Body of pancreas (tissue), 4 donors: ENCODE results near the gene OR6C68. TPM values are rescaled to one million over a fixed set of nuclear protein-coding genes. Genes with fewer than 3 reads are reported as not detected.
A peak's percentile ranks its signal among the peaks of the same experiment; 100 is the strongest.
"Not testable (repeated sequence)": the region's sequence is repeated elsewhere in the genome, so short reads cannot be mapped to it uniquely, and the experiment has no call there.

ENCODE experiments used
- ATAC-seq: fragments of 150-250 bp; one replicate; pipeline ENCODE4 v1.9.1; 2016
- DNase-seq, 4 donors: peaks; one replicate each; pipeline ENCODE4 v3.0.0-alpha.2; 2019
- H3K27ac ChIP-seq, 4 donors: fragments of 200-600 bp; sonication (generic); 1 replicate in 3 of 4; 2 replicates in 1 of 4; pipeline versions ENCODE4 v1.5.1 to v1.6.1; 2016 to 2019; ENCODE audit warnings: mild to moderate bottlenecking in 1 of 4, mixed read lengths in 1 of 4, moderate library complexity in 1 of 4
- H3K27me3 ChIP-seq, 2 donors: fragments of 200-600 bp; sonication (generic); one replicate each; pipeline ENCODE4 v1.6.0; 2016; ENCODE audit warnings: mild to moderate bottlenecking in 1 of 2
- H3K36me3 ChIP-seq, 2 donors: fragments of 200-600 bp; sonication (generic); replicated peaks in 1 of 2; 2 replicates each; pipeline ENCODE4 v1.5.1; 2016; ENCODE audit warnings: low read depth in 2 of 2; ENCODE audit not compliant: insufficient read depth in 1 of 2
- H3K4me1 ChIP-seq: fragments of 200-600 bp; sonication (generic); one replicate; pipeline ENCODE4 v1.6.0; 2016
- H3K4me3 ChIP-seq, 2 donors: fragments of 200-600 bp; sonication (generic); 1 replicate in 1 of 2; 2 replicates in 1 of 2; pipeline ENCODE4 v1.5.1; 2016 to 2019
- H3K9me3 ChIP-seq, 3 donors: fragments of 200-600 bp; sonication (generic); 1 replicate in 2 of 3; 2 replicates in 1 of 3; pipeline ENCODE4 v1.5.1; 2016
- POLR2A ChIP-seq, 3 donors: fragments of 450-650 bp; IDR thresholded peaks; one replicate each; pipeline ENCODE4 v1.6.1; 2016; ENCODE audit warnings: antibody characterized with exemption in 3 of 3, mild to moderate bottlenecking in 2 of 3
- WGBS, 2 donors: methylation state at CpG; one replicate each; pipeline ENCODE4 v1.1.5; 2017; 5-methylcytosine and 5-hydroxymethylcytosine counted together
- intact Hi-C: fragments of 100-400 bp; cut with DNase I; formaldehyde crosslinking; loops from one replicate; pipeline ENCODE4 v1.15.1; 2023
- total RNA-seq, 2 donors: library from RNA; depleted of rRNA; stranded (reverse); fragments of >200 nt; gene quantifications; one replicate each; pipeline ENCODE4 v1.1.0, GENCODE V29; 2016
- TF ChIP-seq, protein P1 (sequence below), 7 experiments: fragments of 450-650 bp in 4 of 7; fragments of 200-600 bp in 3 of 7; sonication (generic) in 3 of 7; IDR thresholded peaks; one replicate each; pipeline ENCODE4 v1.5.1; 2016 to 2019; ENCODE audit warnings: antibody characterized with exemption in 7 of 7

Gene OR6C68
- total RNA-seq, result not detected

DNA sequence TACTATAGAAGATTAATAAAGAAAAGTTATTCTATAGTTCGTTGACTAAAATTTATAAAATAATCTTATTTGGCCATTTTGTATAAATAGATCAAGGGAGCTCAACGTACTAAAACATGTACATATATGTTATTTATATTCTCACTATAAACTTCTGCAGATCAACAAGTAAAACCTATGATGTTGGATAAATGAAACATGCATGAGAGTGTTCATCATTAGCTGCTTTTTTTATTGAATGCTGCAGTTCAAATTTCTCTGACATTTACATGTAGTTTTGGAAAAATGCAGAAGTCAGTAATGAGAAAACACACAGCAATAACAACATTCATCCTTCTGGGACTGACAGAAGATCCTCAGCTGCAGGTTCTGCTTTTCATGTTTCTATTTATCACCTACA lies at the start of gene OR6C68:
Gene OR6C68 (plus strand): TSS at position 301 of the 400 bp plus-strand sequence. CDS start 0 bp downstream, at position 301.
- no peak for ATAC-seq
- Histone ChIP-seq H3K9me3 (no peaks in the 10 kb centered on the region), H3K27ac (no peak within 1 kb of the TSS), H3K4me3 (no peak within 1 kb of the TSS), H3K27me3 (no peaks in the 10 kb centered on the region), H3K36me3 (no peaks in the 10 kb centered on the region), H3K4me1 (no peaks in the 10 kb centered on the region)
- intact Hi-C loops, result no loop called here
- TF ChIP-seq, protein P1, sequence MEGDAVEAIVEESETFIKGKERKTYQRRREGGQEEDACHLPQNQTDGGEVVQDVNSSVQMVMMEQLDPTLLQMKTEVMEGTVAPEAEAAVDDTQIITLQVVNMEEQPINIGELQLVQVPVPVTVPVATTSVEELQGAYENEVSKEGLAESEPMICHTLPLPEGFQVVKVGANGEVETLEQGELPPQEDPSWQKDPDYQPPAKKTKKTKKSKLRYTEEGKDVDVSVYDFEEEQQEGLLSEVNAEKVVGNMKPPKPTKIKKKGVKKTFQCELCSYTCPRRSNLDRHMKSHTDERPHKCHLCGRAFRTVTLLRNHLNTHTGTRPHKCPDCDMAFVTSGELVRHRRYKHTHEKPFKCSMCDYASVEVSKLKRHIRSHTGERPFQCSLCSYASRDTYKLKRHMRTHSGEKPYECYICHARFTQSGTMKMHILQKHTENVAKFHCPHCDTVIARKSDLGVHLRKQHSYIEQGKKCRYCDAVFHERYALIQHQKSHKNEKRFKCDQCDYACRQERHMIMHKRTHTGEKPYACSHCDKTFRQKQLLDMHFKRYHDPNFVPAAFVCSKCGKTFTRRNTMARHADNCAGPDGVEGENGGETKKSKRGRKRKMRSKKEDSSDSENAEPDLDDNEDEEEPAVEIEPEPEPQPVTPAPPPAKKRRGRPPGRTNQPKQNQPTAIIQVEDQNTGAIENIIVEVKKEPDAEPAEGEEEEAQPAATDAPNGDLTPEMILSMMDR (IDR thresholded peaks at IDR 0.05), result no peak
- no peak for TF ChIP-seq POLR2A (IDR thresholded peaks at IDR 0.05)
- DNase-seq, result no peak
- WGBS, 2 donors, result 72 to 74% methylated on average over 2 of the region's 2 CpGs

DNA sequence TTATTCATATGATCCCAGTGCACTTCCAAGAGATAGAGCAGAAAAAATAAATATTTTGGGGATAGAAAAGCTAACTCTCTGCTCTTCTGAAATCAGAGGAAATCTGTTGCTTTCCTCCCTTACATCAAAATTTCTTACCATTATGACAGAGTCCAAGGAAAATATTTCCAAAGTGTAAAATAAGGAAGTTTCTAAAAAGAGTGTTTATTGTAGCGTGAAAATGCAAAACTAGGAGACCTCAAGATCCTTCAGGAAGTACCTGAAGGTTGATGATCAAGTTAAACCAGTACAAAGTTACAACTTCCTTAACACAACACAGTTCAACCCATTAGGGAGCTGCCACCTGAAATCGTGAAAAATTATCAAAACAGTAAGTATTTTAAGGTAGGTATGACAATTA lies 48.4 kb upstream of the OR6C68 start, which contains the start of gene OR6C2:
Gene OR6C2 (plus strand): TSS at position 301 of the 400 bp plus-strand sequence. CDS start 8,138 bp downstream, outside the sequence.
- H3K27ac ChIP-seq, result no peak within 1 kb of the TSS
- no peaks in the 10 kb centered on the region for H3K9me3 ChIP-seq
- DNase-seq (no peak), ATAC-seq (no peak)
- no peak for TF ChIP-seq POLR2A (IDR thresholded peaks at IDR 0.05)
- TF ChIP-seq, protein P1 (IDR thresholded peaks at IDR 0.05), result no peak
- no peaks in the 10 kb centered on the region for H3K36me3 ChIP-seq
- WGBS, 2 donors, result 34 to 41% methylated on average over 2 of the region's 2 CpGs
- no peaks in the 10 kb centered on the region for H3K27me3 ChIP-seq
- intact Hi-C loops, result no loop called here
- H3K4me3 ChIP-seq, result no peak within 1 kb of the TSS
- H3K4me1 ChIP-seq, result no peaks in the 10 kb centered on the region

- TF ChIP-seq, protein P1 (IDR thresholded peaks at IDR 0.05), result no peak
- no peak for TF ChIP-seq POLR2A (IDR thresholded peaks at IDR 0.05)
- ATAC-seq (no peak), DNase-seq (no peak)
- Histone ChIP-seq H3K36me3 (no peaks in the 10 kb centered on the region), H3K27me3 (no peaks in the 10 kb centered on the region), H3K4me3 (no peak overlapping the region), H3K9me3 (no peaks in the 10 kb centered on the region), H3K27ac (no peak overlapping the region), H3K4me1 (no peaks in the 10 kb centered on the region)
- 95 to 96% methylated on average over 1 of the region's 1 CpG for WGBS, 2 donors
- intact Hi-C loops, result no loop called here
Observed at GRCh38 chr12:55445357-55445756, 46.8 kb upstream of the OR6C68 start.

DNA sequence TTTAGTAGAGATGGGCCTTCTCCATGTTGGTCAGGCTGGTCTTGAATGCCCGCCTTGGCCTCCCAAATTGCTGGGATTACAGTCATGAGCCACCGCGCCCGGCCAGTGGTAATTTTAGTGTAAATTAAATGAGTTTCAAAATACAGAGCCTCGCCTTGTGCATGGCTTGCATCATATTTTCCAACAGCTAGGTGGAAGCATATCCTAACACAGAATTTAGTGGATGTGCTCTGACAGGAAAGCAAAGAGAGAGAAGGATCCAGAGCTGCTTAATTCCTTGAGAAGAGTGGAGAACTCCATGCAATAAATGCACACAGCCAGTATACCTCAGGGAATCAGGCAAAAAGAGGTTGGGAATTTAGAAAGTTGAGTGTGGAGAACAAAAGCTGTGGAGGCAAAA lies 45.9 kb upstream of the OR6C68 start:
- no peaks in the 10 kb centered on the region for H3K4me1 ChIP-seq
- no peaks in the 10 kb centered on the region for H3K36me3 ChIP-seq
- H3K27me3 ChIP-seq, result no peaks in the 10 kb centered on the region
- intact Hi-C loops, result no loop called here
- peak in 1 of 4 donors; percentile 4 for DNase-seq
- ATAC-seq, result no peak
- no peak for TF ChIP-seq POLR2A (IDR thresholded peaks at IDR 0.05)
- TF ChIP-seq, protein P1 (IDR thresholded peaks at IDR 0.05), result peak in 5 of 7 experiments; percentile 11 to 57 (median 23)
- WGBS, 2 donors, result 45 to 56% methylated on average over 5 of the region's 5 CpGs
- H3K27ac ChIP-seq, result no peak overlapping the region
- H3K4me3 ChIP-seq, result no peak overlapping the region
- no peaks in the 10 kb centered on the region for H3K9me3 ChIP-seq

- Histone ChIP-seq H3K27me3 (no peaks in the 10 kb centered on the region), H3K27ac (no peak overlapping the region), H3K4me1 (no peaks in the 10 kb centered on the region), H3K36me3 (no peaks in the 10 kb centered on the region), H3K4me3 (no peak overlapping the region), H3K9me3 (no peaks in the 10 kb centered on the region)
- intact Hi-C loops, result no loop called here
- TF ChIP-seq, protein P1 (IDR thresholded peaks at IDR 0.05), result no peak
- TF ChIP-seq POLR2A (IDR thresholded peaks at IDR 0.05), result no peak
- no peak for ATAC-seq
- no peak for DNase-seq
Observed at GRCh38 chr12:55448825-55449224, 43.4 kb upstream of the OR6C68 start.

- ATAC-seq, H3K4me1 ChIP-seq, intact Hi-C loops, H3K27ac ChIP-seq, H3K9me3 ChIP-seq, H3K27me3 ChIP-seq, H3K36me3 ChIP-seq, H3K4me3 ChIP-seq, DNase-seq: not testable (repeated sequence)
- WGBS, 2 donors, result 80 to 87% methylated on average over 1 of the region's 1 CpG
Observed at GRCh38 chr12:55464926-55465325, 27.3 kb upstream of the OR6C68 start.
